Bronchial epithelial cell (primary cell): Measurements from ENCODE around the gene OXGR1. TPM values are rescaled to one million over a fixed set of nuclear protein-coding genes. Genes with fewer than 3 reads are reported as not detected.
A peak's percentile ranks its signal among the peaks of the same experiment; 100 is the strongest.

Experiments used
- DNase-seq: peaks from one replicate; pipeline ENCODE4 v3.0.0-alpha.2; 2010; ENCODE audit warnings: low read depth
- FAIRE-seq: peaks from 2 replicates; lab custom pipeline; 2011; peaks lifted over from hg19 to GRCh38; lab: Jason Lieb, UNC
- H3K27me3 ChIP-seq: 2 replicates; pipeline ENCODE4 v1.5.1; 2011; ENCODE audit warnings: low read length; ENCODE audit not compliant: control insufficient read depth, insufficient read depth
- H3K36me3 ChIP-seq: 2 replicates; pipeline ENCODE4 v1.5.1; 2011; ENCODE audit warnings: low read length; ENCODE audit not compliant: control insufficient read depth, insufficient read depth
- H3K4me3 ChIP-seq: 2 replicates; pipeline ENCODE4 v1.5.1; 2011; ENCODE audit warnings: mild to moderate bottlenecking, low read depth, low read length, control low read depth
- total RNA-seq: library from RNA; depleted of rRNA; stranded (reverse); fragments of >200 nt; gene quantifications from 2 replicates; pipeline ENCODE4 v1.2.1, GENCODE V29; 2014
- TF ChIP-seq, protein P1 (sequence below): IDR thresholded peaks from 2 replicates; pipeline ENCODE4 v1.5.1; 2011; ENCODE audit warnings: mild to moderate bottlenecking, moderate library complexity, low read length, control low read depth, inconsistent platforms; ENCODE audit not compliant: insufficient read depth, severe bottlenecking

The OXGR1 gene
- total RNA-seq, 1 donor from 2014 or later = not detected

- Histone ChIP-seq H3K4me3 (no peak overlapping the region), H3K36me3 (no peaks in the 10 kb centered on the region), H3K27me3 (no peaks in the 10 kb centered on the region)
- FAIRE-seq (no peak), DNase-seq (no peak)
- TF ChIP-seq, protein P1, sequence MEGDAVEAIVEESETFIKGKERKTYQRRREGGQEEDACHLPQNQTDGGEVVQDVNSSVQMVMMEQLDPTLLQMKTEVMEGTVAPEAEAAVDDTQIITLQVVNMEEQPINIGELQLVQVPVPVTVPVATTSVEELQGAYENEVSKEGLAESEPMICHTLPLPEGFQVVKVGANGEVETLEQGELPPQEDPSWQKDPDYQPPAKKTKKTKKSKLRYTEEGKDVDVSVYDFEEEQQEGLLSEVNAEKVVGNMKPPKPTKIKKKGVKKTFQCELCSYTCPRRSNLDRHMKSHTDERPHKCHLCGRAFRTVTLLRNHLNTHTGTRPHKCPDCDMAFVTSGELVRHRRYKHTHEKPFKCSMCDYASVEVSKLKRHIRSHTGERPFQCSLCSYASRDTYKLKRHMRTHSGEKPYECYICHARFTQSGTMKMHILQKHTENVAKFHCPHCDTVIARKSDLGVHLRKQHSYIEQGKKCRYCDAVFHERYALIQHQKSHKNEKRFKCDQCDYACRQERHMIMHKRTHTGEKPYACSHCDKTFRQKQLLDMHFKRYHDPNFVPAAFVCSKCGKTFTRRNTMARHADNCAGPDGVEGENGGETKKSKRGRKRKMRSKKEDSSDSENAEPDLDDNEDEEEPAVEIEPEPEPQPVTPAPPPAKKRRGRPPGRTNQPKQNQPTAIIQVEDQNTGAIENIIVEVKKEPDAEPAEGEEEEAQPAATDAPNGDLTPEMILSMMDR = no peak
These were observed 46.1 kb downstream of the OXGR1 start for GRCh38 chr13:96948127-96948526.

GRCh38 chr13:96947343-96947910, 46.8 kb downstream of the OXGR1 start:
- no peaks in the 10 kb centered on the region for H3K36me3 ChIP-seq
- H3K4me3 ChIP-seq = no peak overlapping the region
- TF ChIP-seq, protein P1 = no peak
- no peaks in the 10 kb centered on the region for H3K27me3 ChIP-seq
- FAIRE-seq (no peak), DNase-seq (no peak)

DNA sequence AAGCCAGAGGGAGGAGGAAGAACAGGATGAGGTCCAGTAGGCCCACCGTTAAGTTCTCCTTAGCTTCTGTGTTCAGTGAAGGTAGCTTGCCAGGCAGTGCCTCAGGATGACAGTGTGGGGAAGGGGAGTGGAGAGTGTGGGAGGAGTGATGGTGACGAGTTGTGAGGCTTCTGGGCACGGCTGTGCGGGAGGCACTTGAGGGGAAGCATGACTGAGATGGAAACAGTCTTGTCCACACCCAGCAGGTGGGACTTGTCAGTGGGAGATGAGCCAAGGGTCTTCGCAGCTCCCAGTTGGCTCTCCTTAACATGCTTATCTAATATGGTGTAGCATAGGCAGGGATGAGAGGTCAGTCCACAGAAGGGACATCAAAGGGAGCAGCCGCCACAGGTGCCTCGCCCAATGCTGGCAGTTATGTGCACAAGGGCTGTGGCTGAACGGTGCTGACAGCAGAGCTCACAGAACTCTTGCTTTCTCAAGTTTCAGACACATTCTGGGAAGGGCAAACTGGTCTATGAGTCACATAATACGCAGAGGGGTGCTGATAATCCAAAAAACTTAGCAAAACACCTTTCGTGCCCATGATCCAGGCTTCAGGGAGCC, 47.5 kb downstream of the OXGR1 start:
- TF ChIP-seq, protein P1 = no peak
- no peaks in the 10 kb centered on the region for H3K36me3 ChIP-seq
- FAIRE-seq = peak; percentile 72
- no peaks in the 10 kb centered on the region for H3K27me3 ChIP-seq
- DNase-seq = peak; percentile 35
- no peak overlapping the region for H3K4me3 ChIP-seq

GRCh38 chr13:96940961-96941360, 53.3 kb downstream of the OXGR1 start:
- FAIRE-seq (no peak), DNase-seq (peak; percentile 91)
- TF ChIP-seq, protein P1 = no peak
- Histone ChIP-seq H3K27me3 (no peaks in the 10 kb centered on the region), H3K36me3 (no peaks in the 10 kb centered on the region), H3K4me3 (no peak overlapping the region)

- H3K4me3 ChIP-seq = no peak overlapping the region
- no peak for DNase-seq
- FAIRE-seq = no peak
- no peaks in the 10 kb centered on the region for H3K36me3 ChIP-seq
- no peaks in the 10 kb centered on the region for H3K27me3 ChIP-seq
- TF ChIP-seq, protein P1 = no peak
These were observed 58.4 kb downstream of the OXGR1 start for GRCh38 chr13:96935901-96936300.

Other genes with a start within 250 kb of the OXGR1 start
- gene MBNL2, start 227.9 kb upstream of the OXGR1 start, total RNA-seq = 12.4 and 12.7 TPM in 2 replicates